Measurements from ENCODE around the gene NIPSNAP3A.
"Not testable (repeated sequence)": the region's sequence is repeated elsewhere in the genome, so short reads cannot be mapped to it uniquely, and the experiment has no call there.

Gene NIPSNAP3A

GRCh38 chr9:104747565-104748358, at the start of gene NIPSNAP3A:
NIPSNAP3A (plus strand) TSS chr9:104747683; CDS start chr9:104747793, 110 bp downstream.
- peak; percentile 40 to 43 for DNase-seq

GRCh38 chr9:104700306-104700705, 47.2 kb upstream of the NIPSNAP3A start:
- DNase-seq: no peak

GRCh38 chr9:104708737-104709136, 38.7 kb upstream of the NIPSNAP3A start:
- DNase-seq: not testable (repeated sequence)

GRCh38 chr9:104711604-104712003, 35.9 kb upstream of the NIPSNAP3A start:
- no peak for DNase-seq

- DNase-seq: no peak
Measured at GRCh38 chr9:104725014-104725413, 22.5 kb upstream of the NIPSNAP3A start.

GRCh38 chr9:104738452-104738851, 9.0 kb upstream of the NIPSNAP3A start:
- no peak for DNase-seq

- DNase-seq: no peak
Measured at GRCh38 chr9:104740621-104741020, 6.9 kb upstream of the NIPSNAP3A start.

GRCh38 chr9:104743376-104743985, 4.0 kb upstream of the NIPSNAP3A start:
- DNase-seq: peak in 1 of 2 experiments; percentile 7

GRCh38 chr9:104745852-104746251, 1.6 kb upstream of the NIPSNAP3A start:
- DNase-seq: no peak

GRCh38 chr9:104746285-104746684, 1.2 kb upstream of the NIPSNAP3A start:
- no peak for DNase-seq

GRCh38 chr9:104746798-104747197, 685 bp upstream of the NIPSNAP3A start:
- DNase-seq: no peak

GRCh38 chr9:104747245-104747564, 278 bp upstream of the NIPSNAP3A start:
- DNase-seq: no peak

GRCh38 chr9:104748359-104749031, 1.0 kb downstream of the NIPSNAP3A start:
- DNase-seq: no peak

- no peak for DNase-seq
Measured at GRCh38 chr9:104750185-104750767, 2.8 kb downstream of the NIPSNAP3A start.

- no peak for DNase-seq
Measured at GRCh38 chr9:104758974-104759373, 11.5 kb downstream of the NIPSNAP3A start.

GRCh38 chr9:104765138-104765537, 17.7 kb downstream of the NIPSNAP3A start:
- no peak for DNase-seq

GRCh38 chr9:104766025-104766424, 18.5 kb downstream of the NIPSNAP3A start:
- no peak for DNase-seq

- DNase-seq: no peak
Measured at GRCh38 chr9:104767507-104767906, 20.0 kb downstream of the NIPSNAP3A start.

- not testable (repeated sequence) for DNase-seq
Measured at GRCh38 chr9:104769029-104769428, 21.5 kb downstream of the NIPSNAP3A start.

GRCh38 chr9:104769655-104770054, 22.2 kb downstream of the NIPSNAP3A start:
- DNase-seq: no peak

- no peak for DNase-seq
Measured at GRCh38 chr9:104772714-104773510, 25.4 kb downstream of the NIPSNAP3A start.

GRCh38 chr9:104774132-104774531, 26.6 kb downstream of the NIPSNAP3A start:
- no peak for DNase-seq

Data from cerebellar nuclear complex (tissue), 1 donor.